Activated T-helper 17 cell treated with anti-CD3 and anti-CD28 coated beads, Interleukin-2, amount 50 U/mL, for 72 hours (primary cell): ENCODE results near the gene CTTN. TPM values are rescaled to one million over a fixed set of nuclear protein-coding genes. Genes with fewer than 3 reads are reported as not detected.

Experiments used
- ATAC-seq: fragments of 150-1000 bp; cut with Tn5 transposase; replicated peaks from 2 replicates; pipeline ENCODE4 v1.10.0; 2021; ENCODE audit warnings: mild to moderate bottlenecking, moderate library complexity
- H3K27ac Mint-ChIP-seq: one replicate; pipeline ENCODE4 v1.8.0; 2022; ENCODE audit warnings: mixed read lengths
- H3K27me3 Mint-ChIP-seq: one replicate; pipeline ENCODE4 v1.8.0; 2022; ENCODE audit warnings: mixed read lengths
- H3K36me3 Mint-ChIP-seq: one replicate; pipeline ENCODE4 v1.8.0; 2022; ENCODE audit warnings: low read depth, mild to moderate bottlenecking, mixed read lengths
- H3K4me1 Mint-ChIP-seq: one replicate; pipeline ENCODE4 v1.8.0; 2022; ENCODE audit warnings: mixed read lengths
- H3K4me3 Mint-ChIP-seq: one replicate; pipeline ENCODE4 v1.8.0; 2022; ENCODE audit warnings: mild to moderate bottlenecking, mixed read lengths
- H3K9me3 Mint-ChIP-seq: one replicate; pipeline ENCODE4 v1.8.0; 2022; ENCODE audit warnings: mixed read lengths
- total RNA-seq, 2 donors: library from RNA; stranded (reverse); gene quantifications; one replicate each; pipeline ENCODE4 v1.2.3, GENCODE V29; 2022

Gene CTTN
- total RNA-seq, 2 donors from 2014 or later, result 8.7 to 36.1 TPM

GRCh38 chr11:70423523-70424505 is 25.5 kb downstream of the CTTN start:
- H3K27ac Mint-ChIP-seq, result no peak overlapping the region
- H3K27me3 Mint-ChIP-seq, result peaks cover 5% of the 10 kb centered on the region
- H3K4me3 Mint-ChIP-seq, result no peak overlapping the region
- H3K4me1 Mint-ChIP-seq, result no peaks in the 10 kb centered on the region
- H3K9me3 Mint-ChIP-seq, result no peaks in the 10 kb centered on the region
- peak; percentile 88 for ATAC-seq
- H3K36me3 Mint-ChIP-seq, result no peaks in the 10 kb centered on the region

GRCh38 chr11:70424765-70425344 is 26.5 kb downstream of the CTTN start:
- H3K27ac Mint-ChIP-seq, result no peak overlapping the region
- H3K4me3 Mint-ChIP-seq, result no peak overlapping the region
- ATAC-seq, result no peak
- no peaks in the 10 kb centered on the region for H3K9me3 Mint-ChIP-seq
- peaks cover 6% of the 10 kb centered on the region for H3K27me3 Mint-ChIP-seq
- no peaks in the 10 kb centered on the region for H3K4me1 Mint-ChIP-seq
- no peaks in the 10 kb centered on the region for H3K36me3 Mint-ChIP-seq

GRCh38 chr11:70427436-70427835 is 29.1 kb downstream of the CTTN start:
- H3K4me3 Mint-ChIP-seq, result no peak overlapping the region
- H3K36me3 Mint-ChIP-seq, result no peaks in the 10 kb centered on the region
- peaks cover 8% of the 10 kb centered on the region for H3K27me3 Mint-ChIP-seq
- H3K27ac Mint-ChIP-seq, result no peak overlapping the region
- H3K9me3 Mint-ChIP-seq, result no peaks in the 10 kb centered on the region
- H3K4me1 Mint-ChIP-seq, result no peaks in the 10 kb centered on the region
- no peak for ATAC-seq

GRCh38 chr11:70428701-70429427 is 30.5 kb downstream of the CTTN start:
- no peak for ATAC-seq
- H3K4me3 Mint-ChIP-seq, result no peak overlapping the region
- H3K4me1 Mint-ChIP-seq, result no peaks in the 10 kb centered on the region
- H3K9me3 Mint-ChIP-seq, result no peaks in the 10 kb centered on the region
- H3K27me3 Mint-ChIP-seq, result peaks cover 8% of the 10 kb centered on the region
- no peaks in the 10 kb centered on the region for H3K36me3 Mint-ChIP-seq
- H3K27ac Mint-ChIP-seq, result no peak overlapping the region

GRCh38 chr11:70429428-70429705 is 31.0 kb downstream of the CTTN start:
- H3K27ac Mint-ChIP-seq, result no peak overlapping the region
- H3K4me3 Mint-ChIP-seq, result no peak overlapping the region
- no peak for ATAC-seq
- H3K4me1 Mint-ChIP-seq, result no peaks in the 10 kb centered on the region
- peaks cover 7% of the 10 kb centered on the region for H3K27me3 Mint-ChIP-seq
- H3K9me3 Mint-ChIP-seq, result no peaks in the 10 kb centered on the region
- no peaks in the 10 kb centered on the region for H3K36me3 Mint-ChIP-seq

GRCh38 chr11:70429724-70430521 is 31.6 kb downstream of the CTTN start:
- peaks cover 6% of the 10 kb centered on the region for H3K27me3 Mint-ChIP-seq
- H3K4me1 Mint-ChIP-seq, result no peaks in the 10 kb centered on the region
- H3K36me3 Mint-ChIP-seq, result no peaks in the 10 kb centered on the region
- no peaks in the 10 kb centered on the region for H3K9me3 Mint-ChIP-seq
- no peak for ATAC-seq
- H3K27ac Mint-ChIP-seq, result no peak overlapping the region
- H3K4me3 Mint-ChIP-seq, result no peak overlapping the region

GRCh38 chr11:70430671-70431574 is 32.6 kb downstream of the CTTN start:
- H3K27me3 Mint-ChIP-seq, result peaks cover 6% of the 10 kb centered on the region
- H3K4me3 Mint-ChIP-seq, result no peak overlapping the region
- no peaks in the 10 kb centered on the region for H3K9me3 Mint-ChIP-seq
- ATAC-seq, result no peak
- no peaks in the 10 kb centered on the region for H3K4me1 Mint-ChIP-seq
- no peak overlapping the region for H3K27ac Mint-ChIP-seq
- no peaks in the 10 kb centered on the region for H3K36me3 Mint-ChIP-seq

- Mint-ChIP-seq H3K9me3 (no peaks in the 10 kb centered on the region), H3K36me3 (no peaks in the 10 kb centered on the region), H3K27me3 (peaks cover 6% of the 10 kb centered on the region), H3K4me1 (no peaks in the 10 kb centered on the region), H3K4me3 (no peak overlapping the region), H3K27ac (no peak overlapping the region)
- ATAC-seq, result no peak
These were observed 33.3 kb downstream of the CTTN start for GRCh38 chr11:70431611-70432010.

GRCh38 chr11:70432065-70432464 is 33.7 kb downstream of the CTTN start:
- peaks cover 6% of the 10 kb centered on the region for H3K27me3 Mint-ChIP-seq
- H3K36me3 Mint-ChIP-seq, result no peaks in the 10 kb centered on the region
- no peaks in the 10 kb centered on the region for H3K9me3 Mint-ChIP-seq
- ATAC-seq, result no peak
- H3K4me3 Mint-ChIP-seq, result no peak overlapping the region
- no peak overlapping the region for H3K27ac Mint-ChIP-seq
- H3K4me1 Mint-ChIP-seq, result no peaks in the 10 kb centered on the region

GRCh38 chr11:70432580-70432979 is 34.3 kb downstream of the CTTN start:
- H3K27me3 Mint-ChIP-seq, result peaks cover 6% of the 10 kb centered on the region
- no peak overlapping the region for H3K27ac Mint-ChIP-seq
- no peaks in the 10 kb centered on the region for H3K36me3 Mint-ChIP-seq
- H3K9me3 Mint-ChIP-seq, result no peaks in the 10 kb centered on the region
- H3K4me1 Mint-ChIP-seq, result no peaks in the 10 kb centered on the region
- H3K4me3 Mint-ChIP-seq, result no peak overlapping the region
- no peak for ATAC-seq

GRCh38 chr11:70433038-70433437 is 34.7 kb downstream of the CTTN start:
- H3K36me3 Mint-ChIP-seq, result no peaks in the 10 kb centered on the region
- H3K4me3 Mint-ChIP-seq, result no peak overlapping the region
- ATAC-seq, result no peak
- no peak overlapping the region for H3K27ac Mint-ChIP-seq
- peaks cover 8% of the 10 kb centered on the region for H3K27me3 Mint-ChIP-seq
- H3K4me1 Mint-ChIP-seq, result no peaks in the 10 kb centered on the region
- no peaks in the 10 kb centered on the region for H3K9me3 Mint-ChIP-seq

- no peaks in the 10 kb centered on the region for H3K9me3 Mint-ChIP-seq
- ATAC-seq, result no peak
- no peak overlapping the region for H3K27ac Mint-ChIP-seq
- H3K27me3 Mint-ChIP-seq, result peaks cover 8% of the 10 kb centered on the region
- no peaks in the 10 kb centered on the region for H3K4me1 Mint-ChIP-seq
- no peak overlapping the region for H3K4me3 Mint-ChIP-seq
- no peaks in the 10 kb centered on the region for H3K36me3 Mint-ChIP-seq
These were observed 35.2 kb downstream of the CTTN start for GRCh38 chr11:70433526-70433925.

GRCh38 chr11:70433966-70434812 is 35.9 kb downstream of the CTTN start:
- peaks cover 5% of the 10 kb centered on the region for H3K27me3 Mint-ChIP-seq
- no peak for ATAC-seq
- no peaks in the 10 kb centered on the region for H3K9me3 Mint-ChIP-seq
- no peak overlapping the region for H3K4me3 Mint-ChIP-seq
- no peaks in the 10 kb centered on the region for H3K36me3 Mint-ChIP-seq
- H3K4me1 Mint-ChIP-seq, result no peaks in the 10 kb centered on the region
- H3K27ac Mint-ChIP-seq, result no peak overlapping the region
